K562 (cell line): ENCODE data around the gene IDUA. TPM values are rescaled to one million over a fixed set of nuclear protein-coding genes. Genes with fewer than 3 reads are reported as not detected.

Experiments
- ATF7 ChIP-seq: fragments of 450-650 bp; IDR thresholded peaks from 2 replicates; pipeline ENCODE4 v1.7.1; 2014; ENCODE audit warnings: mild to moderate bottlenecking, moderate library complexity
- ELF1 ChIP-seq: fragments of 200-800 bp; sonication (Bioruptor generic); IDR thresholded peaks from 2 replicates; pipeline ENCODE4 v1.6.1; 2016; ENCODE audit warnings: missing genetic modification characterization, missing compliant biosample characterization
- EWSR1 ChIP-seq: fragments of 450-650 bp; IDR thresholded peaks from 2 replicates; pipeline ENCODE4 v1.6.1; 2018; ENCODE audit warnings: borderline replicate concordance, mild to moderate bottlenecking, low read depth, moderate library complexity; ENCODE audit not compliant: partially characterized antibody
- KDM5B ChIP-seq: fragments of 200-600 bp; sonication (generic); IDR thresholded peaks from 2 replicates; pipeline ENCODE4 v1.6.1; 2012; ENCODE audit warnings: low read depth, mild to moderate bottlenecking, moderate library complexity, low read length, control low read depth, inconsistent platforms; ENCODE audit not compliant: insufficient replicate concordance
- MBD2 ChIP-seq: sonication (generic); IDR thresholded peaks from 2 replicates; pipeline ENCODE4 v1.6.1; 2016; ENCODE audit warnings: low read depth, borderline replicate concordance
- NFXL1 ChIP-seq: fragments of 450-650 bp; formaldehyde crosslinking; IDR thresholded peaks from 2 replicates; pipeline ENCODE4 v1.4.0; 2021; ENCODE audit warnings: mild to moderate bottlenecking
- RBM22 ChIP-seq: fragments of 200-400 bp; formaldehyde crosslinking; IDR thresholded peaks from 2 replicates; pipeline ENCODE4 v1.6.1; 2018; ENCODE audit warnings: low read length, low read depth; ENCODE audit not compliant: poor library complexity, severe bottlenecking
- SNIP1 ChIP-seq: fragments of 450-650 bp; IDR thresholded peaks from 2 replicates; pipeline ENCODE4 v1.7.1; 2017; ENCODE audit warnings: low read depth, mild to moderate bottlenecking
- THRAP3 ChIP-seq: fragments of 450-650 bp; IDR thresholded peaks from 2 replicates; pipeline ENCODE4 v1.6.1; 2016; ENCODE audit warnings: mild to moderate bottlenecking, inconsistent platforms, borderline replicate concordance
- ZNF586 ChIP-seq: fragments of 450-650 bp; formaldehyde crosslinking; conservative IDR thresholded peaks from 2 replicates; pipeline ENCODE4 v1.4.0; 2020; ENCODE audit warnings: mild to moderate bottlenecking, moderate library complexity
- ZNF695 ChIP-seq: fragments of 450-650 bp; formaldehyde crosslinking; IDR thresholded peaks from 2 replicates; pipeline ENCODE4 v1.4.0; 2020; ENCODE audit warnings: mild to moderate bottlenecking, moderate library complexity
- polyA plus RNA-seq, 8 experiments: library from polyadenylated mRNA; depleted of rRNA in 4 of 8; stranded (reverse) in 5 of 8; unstranded in 3 of 8; fragments of >200 nt; fragmentation: Nextera tagmentation in 2 of 8; fragmentation: Illumina TruSeq in 1 of 8; extraction: Ambion mirVana in 2 of 8; extraction: Trizol in 1 of 8; gene quantifications; 2 replicates each; pipeline versions ENCODE4 v1.2.1 to v1.2.3, GENCODE V29; 2011 to 2014; ENCODE audit warnings: inconsistent platforms in 1 of 8, missing spikeins in 1 of 8
- total RNA-seq, 7 experiments: library from RNA; depleted of rRNA in 6 of 7; stranded (reverse); fragments of >200 nt in 6 of 7; fragmentation: Illumina TruSeq in 2 of 7; extraction: Trizol in 2 of 7; gene quantifications; 2 replicates each; pipeline versions ENCODE4 v1.2.1 to v1.2.3, GENCODE V29; 2011 to 2021; ENCODE audit warnings: low replicate concordance in 1 of 7
- TF ChIP-seq, protein P1 (sequence below): fragments of 150-350 bp; conservative IDR thresholded peaks from 2 replicates; pipeline ENCODE4 v1.6.1; 2014; ENCODE audit warnings: low read length
- TF ChIP-seq, protein P2 (sequence below): sonication (generic); formaldehyde crosslinking; IDR thresholded peaks from 2 replicates; pipeline ENCODE4 v1.8.1; 2022; ENCODE audit warnings: missing genetic modification reagents
- TF ChIP-seq, protein P3 (sequence below): fragments of 250-450 bp; sonication (Bioruptor Pico); IDR thresholded peaks from 2 replicates; pipeline ENCODE4 v1.4.0; 2020; ENCODE audit warnings: mild to moderate bottlenecking, moderate library complexity
- TF ChIP-seq, protein P4 (sequence below): fragments of 450-650 bp; formaldehyde crosslinking; IDR thresholded peaks from 2 replicates; pipeline ENCODE4 v1.4.0; 2020; ENCODE audit warnings: mild to moderate bottlenecking, mixed read lengths
- TF ChIP-seq, protein P5 (sequence below): sonication (generic); formaldehyde crosslinking; IDR thresholded peaks from 2 replicates; pipeline ENCODE4 v1.8.1; 2022; ENCODE audit warnings: missing genetic modification reagents

The IDUA gene
- total and polyA plus RNA-seq, 9 of the 15 experiments (the other 6 are each of a cell fraction or from before 2014, with no cell fraction given): 0.04 to 16.1 (median 1.2) TPM

DNA sequence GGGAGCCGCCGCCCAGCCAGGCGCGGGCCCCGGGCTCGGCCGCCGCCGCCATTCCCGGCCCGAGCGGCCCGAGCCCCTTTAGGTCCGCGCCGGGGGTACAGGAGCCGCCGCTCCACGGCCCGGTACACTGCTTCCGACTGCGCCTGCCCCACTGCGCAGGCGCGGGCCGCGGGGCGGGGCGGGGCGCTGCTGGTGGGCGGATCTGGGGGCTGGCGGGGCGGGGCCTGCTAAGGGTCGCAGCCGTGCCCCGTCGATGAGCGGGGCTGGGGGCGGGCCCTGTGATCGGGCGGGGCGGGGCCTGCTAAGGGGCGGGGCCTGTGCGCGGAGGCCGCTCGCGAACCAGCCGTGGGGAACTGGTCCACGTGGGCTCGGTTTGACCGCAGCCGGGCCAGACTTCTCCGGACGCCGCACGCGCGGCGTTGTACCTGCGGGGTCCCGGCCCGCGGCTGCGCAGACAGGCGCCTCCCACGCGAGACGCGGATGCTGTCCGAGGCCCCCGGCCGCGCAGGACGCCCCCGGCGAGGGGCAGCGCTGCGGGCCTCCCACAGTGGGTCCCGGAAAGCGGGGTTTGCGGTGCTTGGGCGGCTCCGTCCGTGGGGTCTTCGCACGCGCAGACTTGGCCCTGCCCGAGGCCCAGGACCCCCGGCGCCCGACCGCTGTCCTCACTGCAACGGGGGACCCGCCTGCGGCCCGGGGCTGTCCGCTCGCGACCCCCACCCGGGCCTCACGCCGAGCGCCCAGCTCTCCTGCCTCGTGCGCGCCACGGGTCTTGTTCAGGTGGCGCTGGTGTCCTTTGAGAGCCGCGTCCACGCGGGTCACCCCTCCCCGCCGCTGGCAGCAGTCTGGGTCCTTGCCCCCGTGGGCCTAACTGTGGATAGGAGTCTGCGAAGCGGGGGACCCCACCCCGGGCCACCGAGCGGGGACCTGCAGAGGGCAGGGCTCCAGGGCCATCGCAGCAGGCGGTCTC lies 13.1 kb upstream of the IDUA start, which contains the start of gene DGKQ (continued):
- no peak for TF ChIP-seq NFXL1 (CRISPR knock-in tag)
- TF ChIP-seq MBD2: no peak
- TF ChIP-seq ZNF586 (CRISPR knock-in tag): no peak
- TF ChIP-seq, protein P1, sequence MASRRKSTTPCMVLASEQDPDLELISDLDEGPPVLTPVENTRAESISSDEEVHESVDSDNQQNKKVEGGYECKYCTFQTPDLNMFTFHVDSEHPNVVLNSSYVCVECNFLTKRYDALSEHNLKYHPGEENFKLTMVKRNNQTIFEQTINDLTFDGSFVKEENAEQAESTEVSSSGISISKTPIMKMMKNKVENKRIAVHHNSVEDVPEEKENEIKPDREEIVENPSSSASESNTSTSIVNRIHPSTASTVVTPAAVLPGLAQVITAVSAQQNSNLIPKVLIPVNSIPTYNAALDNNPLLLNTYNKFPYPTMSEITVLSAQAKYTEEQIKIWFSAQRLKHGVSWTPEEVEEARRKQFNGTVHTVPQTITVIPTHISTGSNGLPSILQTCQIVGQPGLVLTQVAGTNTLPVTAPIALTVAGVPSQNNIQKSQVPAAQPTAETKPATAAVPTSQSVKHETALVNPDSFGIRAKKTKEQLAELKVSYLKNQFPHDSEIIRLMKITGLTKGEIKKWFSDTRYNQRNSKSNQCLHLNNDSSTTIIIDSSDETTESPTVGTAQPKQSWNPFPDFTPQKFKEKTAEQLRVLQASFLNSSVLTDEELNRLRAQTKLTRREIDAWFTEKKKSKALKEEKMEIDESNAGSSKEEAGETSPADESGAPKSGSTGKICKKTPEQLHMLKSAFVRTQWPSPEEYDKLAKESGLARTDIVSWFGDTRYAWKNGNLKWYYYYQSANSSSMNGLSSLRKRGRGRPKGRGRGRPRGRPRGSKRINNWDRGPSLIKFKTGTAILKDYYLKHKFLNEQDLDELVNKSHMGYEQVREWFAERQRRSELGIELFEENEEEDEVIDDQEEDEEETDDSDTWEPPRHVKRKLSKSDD: no peak
- TF ChIP-seq, protein P2, sequence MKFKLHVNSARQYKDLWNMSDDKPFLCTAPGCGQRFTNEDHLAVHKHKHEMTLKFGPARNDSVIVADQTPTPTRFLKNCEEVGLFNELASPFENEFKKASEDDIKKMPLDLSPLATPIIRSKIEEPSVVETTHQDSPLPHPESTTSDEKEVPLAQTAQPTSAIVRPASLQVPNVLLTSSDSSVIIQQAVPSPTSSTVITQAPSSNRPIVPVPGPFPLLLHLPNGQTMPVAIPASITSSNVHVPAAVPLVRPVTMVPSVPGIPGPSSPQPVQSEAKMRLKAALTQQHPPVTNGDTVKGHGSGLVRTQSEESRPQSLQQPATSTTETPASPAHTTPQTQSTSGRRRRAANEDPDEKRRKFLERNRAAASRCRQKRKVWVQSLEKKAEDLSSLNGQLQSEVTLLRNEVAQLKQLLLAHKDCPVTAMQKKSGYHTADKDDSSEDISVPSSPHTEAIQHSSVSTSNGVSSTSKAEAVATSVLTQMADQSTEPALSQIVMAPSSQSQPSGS (CRISPR knock-in tag): no peak
- no peak for TF ChIP-seq ELF1 (tag)
- TF ChIP-seq, protein P3, sequence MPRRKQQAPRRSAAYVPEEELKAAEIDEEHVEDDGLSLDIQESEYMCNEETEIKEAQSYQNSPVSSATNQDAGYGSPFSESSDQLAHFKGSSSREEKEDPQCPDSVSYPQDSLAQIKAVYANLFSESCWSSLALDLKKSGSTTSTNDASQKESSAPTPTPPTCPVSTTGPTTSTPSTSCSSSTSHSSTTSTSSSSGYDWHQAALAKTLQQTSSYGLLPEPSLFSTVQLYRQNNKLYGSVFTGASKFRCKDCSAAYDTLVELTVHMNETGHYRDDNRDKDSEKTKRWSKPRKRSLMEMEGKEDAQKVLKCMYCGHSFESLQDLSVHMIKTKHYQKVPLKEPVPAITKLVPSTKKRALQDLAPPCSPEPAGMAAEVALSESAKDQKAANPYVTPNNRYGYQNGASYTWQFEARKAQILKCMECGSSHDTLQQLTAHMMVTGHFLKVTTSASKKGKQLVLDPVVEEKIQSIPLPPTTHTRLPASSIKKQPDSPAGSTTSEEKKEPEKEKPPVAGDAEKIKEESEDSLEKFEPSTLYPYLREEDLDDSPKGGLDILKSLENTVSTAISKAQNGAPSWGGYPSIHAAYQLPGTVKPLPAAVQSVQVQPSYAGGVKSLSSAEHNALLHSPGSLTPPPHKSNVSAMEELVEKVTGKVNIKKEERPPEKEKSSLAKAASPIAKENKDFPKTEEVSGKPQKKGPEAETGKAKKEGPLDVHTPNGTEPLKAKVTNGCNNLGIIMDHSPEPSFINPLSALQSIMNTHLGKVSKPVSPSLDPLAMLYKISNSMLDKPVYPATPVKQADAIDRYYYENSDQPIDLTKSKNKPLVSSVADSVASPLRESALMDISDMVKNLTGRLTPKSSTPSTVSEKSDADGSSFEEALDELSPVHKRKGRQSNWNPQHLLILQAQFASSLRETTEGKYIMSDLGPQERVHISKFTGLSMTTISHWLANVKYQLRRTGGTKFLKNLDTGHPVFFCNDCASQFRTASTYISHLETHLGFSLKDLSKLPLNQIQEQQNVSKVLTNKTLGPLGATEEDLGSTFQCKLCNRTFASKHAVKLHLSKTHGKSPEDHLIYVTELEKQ (CRISPR knock-in tag): no peak
- TF ChIP-seq, protein P4, sequence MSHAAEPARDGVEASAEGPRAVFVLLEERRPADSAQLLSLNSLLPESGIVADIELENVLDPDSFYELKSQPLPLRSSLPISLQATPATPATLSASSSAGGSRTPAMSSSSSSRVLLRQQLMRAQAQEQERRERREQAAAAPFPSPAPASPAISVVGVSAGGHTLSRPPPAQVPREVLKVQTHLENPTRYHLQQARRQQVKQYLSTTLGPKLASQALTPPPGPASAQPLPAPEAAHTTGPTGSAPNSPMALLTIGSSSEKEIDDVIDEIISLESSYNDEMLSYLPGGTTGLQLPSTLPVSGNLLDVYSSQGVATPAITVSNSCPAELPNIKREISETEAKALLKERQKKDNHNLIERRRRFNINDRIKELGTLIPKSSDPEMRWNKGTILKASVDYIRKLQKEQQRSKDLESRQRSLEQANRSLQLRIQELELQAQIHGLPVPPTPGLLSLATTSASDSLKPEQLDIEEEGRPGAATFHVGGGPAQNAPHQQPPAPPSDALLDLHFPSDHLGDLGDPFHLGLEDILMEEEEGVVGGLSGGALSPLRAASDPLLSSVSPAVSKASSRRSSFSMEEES: no peak
- no peak for TF ChIP-seq EWSR1
- no peak for TF ChIP-seq ZNF695
- no peak for TF ChIP-seq ATF7
- TF ChIP-seq KDM5B: peak; percentile 37
- TF ChIP-seq SNIP1: no peak
- no peak for TF ChIP-seq THRAP3
- TF ChIP-seq, protein P5, sequence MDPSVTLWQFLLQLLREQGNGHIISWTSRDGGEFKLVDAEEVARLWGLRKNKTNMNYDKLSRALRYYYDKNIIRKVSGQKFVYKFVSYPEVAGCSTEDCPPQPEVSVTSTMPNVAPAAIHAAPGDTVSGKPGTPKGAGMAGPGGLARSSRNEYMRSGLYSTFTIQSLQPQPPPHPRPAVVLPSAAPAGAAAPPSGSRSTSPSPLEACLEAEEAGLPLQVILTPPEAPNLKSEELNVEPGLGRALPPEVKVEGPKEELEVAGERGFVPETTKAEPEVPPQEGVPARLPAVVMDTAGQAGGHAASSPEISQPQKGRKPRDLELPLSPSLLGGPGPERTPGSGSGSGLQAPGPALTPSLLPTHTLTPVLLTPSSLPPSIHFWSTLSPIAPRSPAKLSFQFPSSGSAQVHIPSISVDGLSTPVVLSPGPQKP (CRISPR knock-in tag): no peak
- TF ChIP-seq RBM22: peak; percentile 23
